Measurements from ENCODE around the gene AMBRA1. TPM values are rescaled to one million over a fixed set of nuclear protein-coding genes. Genes with fewer than 3 reads are reported as not detected.
A peak's percentile ranks its signal among the peaks of the same experiment; 100 is the strongest.

Gene AMBRA1
- total RNA-seq, 4 donors from 2014 or later: 25.7 to 33.1 (median 30.2) TPM

GRCh38 chr11:46347637-46348311, 246.0 kb downstream of the AMBRA1 start:
- Histone ChIP-seq H3K9me3 (no peaks in the 10 kb centered on the region), H3K4me3 (peak overlapping the region; percentile 85 to 87), H3K27ac (peak overlapping the region in 3 of 4 donors; percentile 70 to 85 (median 75)), H3K4me1 (peaks cover 0 to 67% (median 28%) of the 10 kb centered on the region in 3 donors), H3K27me3 (no peaks in the 10 kb centered on the region), H3K36me3 (no peaks in the 10 kb centered on the region)
- no peak for TF ChIP-seq EP300 (IDR thresholded peaks at IDR 0.05)
- peak in 1 of 2 donors; percentile 16 for TF ChIP-seq POLR2A (IDR thresholded peaks at IDR 0.05)
- TF ChIP-seq CTCF (IDR thresholded peaks at IDR 0.05): no peak
- no peak for TF ChIP-seq POLR2AphosphoS5 (IDR thresholded peaks at IDR 0.05)
- no CpG with 5 or more reads among the region's 63 CpGs for WGBS, 2 donors (ENCODE audit: low coverage in 1 of 2)
- no peak for ATAC-seq

GRCh38 chr11:46346886-46347636, 246.8 kb downstream of the AMBRA1 start, which contains the start of gene DGKZ:
TSS of gene DGKZ (plus strand) at chr11:46347463. CDS start at chr11:46347660, 197 bp downstream.
- peak in 3 of 4 experiments; percentile 78 to 99 (median 98) for TF ChIP-seq CTCF (IDR thresholded peaks at IDR 0.05)
- peak in 1 of 2 donors; percentile 38 for TF ChIP-seq POLR2A (IDR thresholded peaks at IDR 0.05)
- no peak for TF ChIP-seq EP300 (IDR thresholded peaks at IDR 0.05)
- Histone ChIP-seq H3K27me3 (no peaks in the 10 kb centered on the region), H3K4me3 (peak within 1 kb of the TSS; percentile 85 to 87), H3K36me3 (no peaks in the 10 kb centered on the region), H3K9me3 (no peaks in the 10 kb centered on the region), H3K4me1 (peaks cover 0 to 60% (median 22%) of the 10 kb centered on the region in 3 donors), H3K27ac (peak within 1 kb of the TSS in 3 of 4 donors; percentile 70 to 85 (median 75))
- WGBS, 2 donors (ENCODE audit: low coverage in 1 of 2): 37 to 42% methylated on average over 9 to 10 of the region's 80 CpGs
- peak; percentile 95 for ATAC-seq

Small RNA genes within 50 kb of the gene (small RNA-seq; reads per million reads assigned to genes)
- gene MIR3160-1: 0 reads per million in 4 donors
- 0 reads per million in 4 donors for gene MIR4688

Other genes starting within 250 kb of the AMBRA1 start
- 10 to 100 TPM; 39.2 to 78.8 (median 46.5) TPM for gene DGKZ, start 246.6 kb downstream of the AMBRA1 start, total RNA-seq
- gene MDK, start 212.4 kb downstream of the AMBRA1 start, total RNA-seq: 10 to 100 TPM in 2 of 4 donors, 1 to 10 TPM in 2; 5.0 to 25.0 (median 14.1) TPM
- gene CHRM4, start 202.2 kb downstream of the AMBRA1 start, total RNA-seq: 1 to 10 TPM in 1 of 4 donors, under 1 TPM in 2, not detected in 1; 0.27 to 1.3 (median 0.69) TPM
- 1 to 10 TPM; 1.9 to 4.2 (median 2.5) TPM for gene HARBI1, start 23.2 kb upstream of the AMBRA1 start, total RNA-seq
- gene ATG13, start 23.5 kb upstream of the AMBRA1 start, total RNA-seq: 10 to 100 TPM; 47.8 to 81.1 (median 69.5) TPM
- 100 to 1,000 TPM in 1 of 4 donors, 10 to 100 TPM in 3; 57.3 to 105 (median 64.0) TPM for gene ARHGAP1, start 106.6 kb upstream of the AMBRA1 start, total RNA-seq
- gene ZNF408, start 107.0 kb upstream of the AMBRA1 start, total RNA-seq: 10 to 100 TPM in 3 of 4 donors, 1 to 10 TPM in 1; 4.7 to 14.2 (median 10.4) TPM
- gene F2, start 125.2 kb upstream of the AMBRA1 start, total RNA-seq: 1 to 10 TPM in 1 of 4 donors, under 1 TPM in 1, not detected in 2; 0.62 to 3.6 TPM